Measurements from ENCODE around the gene CDKN2B.

CDKN2B gene

GRCh38 chr9:21970800-21971640 is 38.1 kb downstream of the CDKN2B start:
- no peak overlapping the region for H2AFZ ChIP-seq
- H3K9ac ChIP-seq: no peak overlapping the region
- no peaks in the 10 kb centered on the region for H3K9me3 ChIP-seq (ENCODE audit: control insufficient read depth, low read length)
- no peak overlapping the region for H3K4me2 ChIP-seq (ENCODE audit: low read length)
- H3K4me3 ChIP-seq (ENCODE audit: low read depth, low read length): no peak overlapping the region
- TF ChIP-seq CTCF (IDR thresholded peaks at IDR 0.05): no peak
- no peak overlapping the region for H3K27ac ChIP-seq
- H3K27me3 ChIP-seq (ENCODE audit: control insufficient read depth, insufficient read depth, low read length): peaks cover 30% of the 10 kb centered on the region
- H3K4me1 ChIP-seq: no peaks in the 10 kb centered on the region
- no peaks in the 10 kb centered on the region for H3K79me2 ChIP-seq
- H3K36me3 ChIP-seq (ENCODE audit: control insufficient read depth, insufficient read depth, low read length): no peaks in the 10 kb centered on the region

DNA sequence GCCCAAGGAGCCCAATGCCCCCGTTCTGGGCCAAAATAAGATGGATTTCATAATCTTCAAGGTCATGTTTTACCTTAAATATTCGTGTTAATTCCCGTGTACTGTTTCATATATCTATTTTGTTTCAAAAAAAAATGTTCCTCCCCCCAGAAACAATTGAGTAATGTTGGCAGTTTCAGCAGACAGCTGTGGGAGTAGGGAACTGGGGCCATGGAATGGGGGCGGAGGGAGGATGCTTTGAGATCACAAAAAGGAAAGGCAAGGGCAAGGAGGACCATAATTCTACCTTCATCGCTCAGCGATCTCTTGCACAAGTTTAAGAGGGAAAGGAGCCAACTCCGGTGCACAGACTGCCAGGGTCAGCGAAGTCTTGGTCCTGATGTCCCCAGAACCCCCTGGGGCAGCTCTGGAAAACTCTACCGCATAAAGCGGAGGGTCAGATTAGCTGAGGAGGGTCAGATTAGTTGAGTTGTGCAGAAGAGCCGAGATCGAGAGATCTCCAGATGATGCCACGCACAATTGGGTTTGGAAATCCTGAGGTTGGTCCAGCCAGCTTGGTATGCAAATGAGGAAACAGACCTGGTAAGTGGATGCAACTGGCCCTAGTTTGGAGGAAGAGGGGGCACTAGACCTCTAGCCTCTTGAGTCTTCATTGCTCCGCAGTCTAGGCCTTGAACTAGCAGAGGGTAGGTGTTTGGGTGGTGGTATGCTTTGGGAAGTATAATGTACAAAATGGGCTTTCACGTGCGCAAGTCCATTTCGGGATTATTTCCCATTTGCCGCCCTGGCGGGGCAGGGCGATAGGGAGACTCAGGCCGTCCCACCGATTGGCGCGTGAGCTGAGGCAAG is 38.9 kb downstream of the CDKN2B start:
- H3K9ac ChIP-seq: no peak overlapping the region
- no peaks in the 10 kb centered on the region for H3K4me1 ChIP-seq
- no peak overlapping the region for H3K4me3 ChIP-seq (ENCODE audit: low read depth, low read length)
- H3K27me3 ChIP-seq (ENCODE audit: control insufficient read depth, insufficient read depth, low read length): peaks cover 26% of the 10 kb centered on the region
- no peaks in the 10 kb centered on the region for H3K9me3 ChIP-seq (ENCODE audit: control insufficient read depth, low read length)
- H3K79me2 ChIP-seq: no peaks in the 10 kb centered on the region
- no peak overlapping the region for H3K4me2 ChIP-seq (ENCODE audit: low read length)
- no peak overlapping the region for H2AFZ ChIP-seq
- H3K36me3 ChIP-seq (ENCODE audit: control insufficient read depth, insufficient read depth, low read length): no peaks in the 10 kb centered on the region
- TF ChIP-seq CTCF (IDR thresholded peaks at IDR 0.05): no peak
- H3K27ac ChIP-seq: no peak overlapping the region

- no peak overlapping the region for H3K4me3 ChIP-seq (ENCODE audit: low read depth, low read length)
- no peak overlapping the region for H2AFZ ChIP-seq
- H3K9ac ChIP-seq: no peak overlapping the region
- H3K27ac ChIP-seq: no peak overlapping the region
- H3K4me1 ChIP-seq: no peaks in the 10 kb centered on the region
- no peaks in the 10 kb centered on the region for H3K79me2 ChIP-seq
- H3K9me3 ChIP-seq (ENCODE audit: control insufficient read depth, low read length): no peaks in the 10 kb centered on the region
- H3K4me2 ChIP-seq (ENCODE audit: low read length): no peak overlapping the region
- H3K27me3 ChIP-seq (ENCODE audit: control insufficient read depth, insufficient read depth, low read length): peaks cover 23% of the 10 kb centered on the region
- TF ChIP-seq CTCF (IDR thresholded peaks at IDR 0.05): no peak
- H3K36me3 ChIP-seq (ENCODE audit: control insufficient read depth, insufficient read depth, low read length): no peaks in the 10 kb centered on the region
Measured at GRCh38 chr9:21969011-21969940, 39.8 kb downstream of the CDKN2B start.

DNA sequence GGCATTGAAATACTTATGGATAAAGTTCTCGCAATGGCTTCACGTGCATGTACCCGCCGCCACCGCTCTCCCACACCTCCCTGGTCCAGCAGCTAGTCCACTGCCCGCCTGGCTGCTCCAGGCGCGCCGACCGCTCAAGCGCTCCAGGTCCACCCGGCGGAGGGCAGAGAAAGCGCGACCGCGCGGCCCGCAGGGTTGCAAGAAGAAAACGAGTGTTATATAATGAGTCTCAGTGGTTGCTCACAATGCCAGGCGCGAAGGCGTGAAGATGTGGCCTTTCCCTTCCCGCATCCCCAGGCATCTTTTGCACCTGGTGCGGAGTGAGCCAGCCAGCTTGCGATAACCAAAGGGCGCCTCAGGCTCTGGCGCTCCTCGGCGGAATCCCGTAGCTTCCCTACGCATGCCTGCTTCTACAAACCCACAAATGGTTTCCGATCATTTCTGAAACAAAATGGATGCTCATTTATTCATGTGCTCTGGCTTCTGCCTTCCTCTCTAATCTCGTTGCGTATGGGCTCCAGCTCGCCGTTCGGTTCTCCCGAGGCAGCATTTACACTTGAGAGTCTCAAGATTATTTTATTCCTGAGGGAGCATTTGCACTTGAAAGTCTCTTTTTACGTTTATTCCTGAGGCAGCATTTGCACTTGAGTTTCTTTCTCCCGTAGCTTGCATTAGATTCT is 40.6 kb downstream of the CDKN2B start:
- H3K27ac ChIP-seq: no peak overlapping the region
- no peak overlapping the region for H2AFZ ChIP-seq
- no peaks in the 10 kb centered on the region for H3K9me3 ChIP-seq (ENCODE audit: control insufficient read depth, low read length)
- peaks cover 22% of the 10 kb centered on the region for H3K27me3 ChIP-seq (ENCODE audit: control insufficient read depth, insufficient read depth, low read length)
- H3K4me2 ChIP-seq (ENCODE audit: low read length): no peak overlapping the region
- H3K9ac ChIP-seq: no peak overlapping the region
- no peaks in the 10 kb centered on the region for H3K79me2 ChIP-seq
- no peak overlapping the region for H3K4me3 ChIP-seq (ENCODE audit: low read depth, low read length)
- no peaks in the 10 kb centered on the region for H3K4me1 ChIP-seq
- no peaks in the 10 kb centered on the region for H3K36me3 ChIP-seq (ENCODE audit: control insufficient read depth, insufficient read depth, low read length)
- no peak for TF ChIP-seq CTCF (IDR thresholded peaks at IDR 0.05)

Measured in parathyroid adenoma (tissue), 2 donors.